Caco-2 (cell line): ENCODE data around the gene RCSD1. TPM values are rescaled to one million over a fixed set of nuclear protein-coding genes. Genes with fewer than 3 reads are reported as not detected.

Experiments
- BruUV-seq: library from RNA; stranded (reverse); fragments of 400-500 nt; replicated peaks from 2 replicates; lab custom pipeline; 2021; lab: Mats Ljungman, UMichigan
- CTCF ChIA-PET: fragments of 300-600 bp; sonication (Branson Sonifier 250); formaldehyde crosslinking; loops from one replicate; lab custom pipeline; 2022; ENCODE audit warnings: antibody characterized with exemption; lab: Charles Lee
- POLR2A ChIA-PET: fragments of 300-600 bp; sonication (Branson Sonifier 250); formaldehyde crosslinking; loops from one replicate; lab custom pipeline; 2022; ENCODE audit warnings: antibody characterized with exemption; lab: Charles Lee
- DNase-seq, 2 experiments: peaks; one replicate each; pipeline versions ENCODE4 v3.0.0 to v3.0.0-alpha.2; 2020 to 2022
- H3K27me3 ChIP-seq: replicated peaks from 2 replicates; pipeline ENCODE4 v1.6.0; 2011; ENCODE audit warnings: low read length; ENCODE audit not compliant: control insufficient read depth, insufficient read depth
- H3K36me3 ChIP-seq: 2 replicates; pipeline ENCODE4 v1.5.1; 2011; ENCODE audit warnings: low read length; ENCODE audit not compliant: control insufficient read depth, insufficient read depth
- H3K4me1 ChIP-seq: fragments of 250-450 bp; sonication (Bioruptor Pico); 2 replicates; pipeline ENCODE4 v1.5.1; 2020; ENCODE audit warnings: mild to moderate bottlenecking
- H3K4me3 ChIP-seq: 2 replicates; pipeline ENCODE4 v1.5.1; 2011; ENCODE audit warnings: low read depth, mild to moderate bottlenecking, control low read depth, low read length
- H3K9me3 ChIP-seq: fragments of 250-450 bp; sonication (Bioruptor Pico); 2 replicates; pipeline ENCODE4 v1.5.1; 2020; ENCODE audit warnings: mild to moderate bottlenecking, moderate library complexity
- H3K27ac Mint-ChIP-seq: one replicate; pipeline ENCODE4 v1.8.0; 2022; ENCODE audit warnings: mixed read lengths; ENCODE audit not compliant: unreplicated experiment
- H3K27me3 Mint-ChIP-seq: one replicate; pipeline ENCODE4 v1.8.0; 2022; ENCODE audit warnings: mixed read lengths; ENCODE audit not compliant: insufficient read depth, unreplicated experiment
- H3K36me3 Mint-ChIP-seq: one replicate; pipeline ENCODE4 v1.8.0; 2022; ENCODE audit warnings: mild to moderate bottlenecking, mixed read lengths; ENCODE audit not compliant: insufficient read depth, unreplicated experiment
- H3K4me1 Mint-ChIP-seq: one replicate; pipeline ENCODE4 v1.8.0; 2022; ENCODE audit warnings: low read depth, mixed read lengths; ENCODE audit not compliant: unreplicated experiment
- H3K4me3 Mint-ChIP-seq: one replicate; pipeline ENCODE4 v1.8.0; 2022; ENCODE audit warnings: mild to moderate bottlenecking, moderate library complexity, mixed read lengths; ENCODE audit not compliant: unreplicated experiment
- H3K9me3 Mint-ChIP-seq: one replicate; pipeline ENCODE4 v1.8.0; 2022; ENCODE audit warnings: mixed read lengths; ENCODE audit not compliant: unreplicated experiment
- CTCF ChIP-seq, 2 experiments: fragments of 200-600 bp in 1 of 2; IDR thresholded peaks; 1 replicate in 1 of 2; 2 replicates in 1 of 2; pipeline versions ENCODE4 v1.5.1 to v1.8.0; 2011 to 2022; ENCODE audit warnings: antibody characterized with exemption in 1 of 2, control low read depth in 1 of 2, inconsistent platforms in 1 of 2, low read depth in 1 of 2, low read length in 1 of 2, mild to moderate bottlenecking in 1 of 2, moderate library complexity in 1 of 2; ENCODE audit not compliant: insufficient read depth in 1 of 2, severe bottlenecking in 1 of 2, unreplicated experiment in 1 of 2
- intact Hi-C: fragments of 100-400 bp; cut with micrococcal nuclease; formaldehyde crosslinking; loops from one replicate; pipeline ENCODE4 v1.10.0; 2022; ENCODE audit not compliant: unreplicated experiment
- total RNA-seq: library from RNA; stranded (reverse); gene quantifications from 2 replicates; pipeline ENCODE4 v1.2.3, GENCODE V29; 2022

The RCSD1 gene
- total RNA-seq, 1 experiment from 2014 or later: not detected

DNA sequence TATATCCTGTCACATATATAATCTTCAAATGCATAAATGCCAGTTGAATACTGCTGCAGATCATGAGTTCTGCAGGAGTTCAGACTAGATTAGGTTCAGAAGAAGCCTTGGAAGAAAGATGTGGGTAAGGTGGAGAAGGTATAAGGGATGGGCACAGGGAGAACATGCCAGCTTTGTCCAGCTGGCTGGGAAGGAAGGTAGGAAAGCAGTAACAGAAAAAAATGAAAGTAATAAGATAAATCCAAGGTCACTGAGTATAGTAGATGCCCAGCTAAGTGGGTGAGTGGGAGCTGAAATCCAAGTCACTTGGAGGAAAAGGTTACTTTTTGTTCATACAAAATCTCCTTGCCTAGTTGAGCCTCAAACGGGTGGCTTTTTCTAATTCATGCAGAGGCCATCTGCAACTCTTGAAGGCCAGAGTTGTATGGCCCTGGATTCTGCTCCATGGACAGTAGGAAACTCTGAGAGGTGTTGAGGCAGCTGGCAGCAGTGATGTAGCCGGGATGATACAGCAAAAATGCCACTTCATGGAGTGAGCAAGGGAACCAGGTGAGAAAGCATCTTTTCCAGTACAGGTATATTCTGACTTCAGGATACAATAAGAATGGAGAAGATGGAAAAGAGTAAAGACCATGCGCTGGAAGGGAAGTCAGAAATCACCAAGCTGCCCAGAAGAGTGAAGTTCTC is 3.4 kb downstream of the RCSD1 start:
- Mint-ChIP-seq H3K4me3 (no peak overlapping the region), H3K9me3 (no peaks in the 10 kb centered on the region), H3K36me3 (no peaks in the 10 kb centered on the region), H3K27ac (no peak overlapping the region), H3K27me3 (peaks cover 14% of the 10 kb centered on the region), H3K4me1 (no peaks in the 10 kb centered on the region)
- Histone ChIP-seq H3K27me3 (no peaks in the 10 kb centered on the region; the same call in 1 of the 2 replicates), H3K36me3 (no peaks in the 10 kb centered on the region), H3K9me3 (no peaks in the 10 kb centered on the region), H3K4me3 (no peak overlapping the region), H3K4me1 (no peaks in the 10 kb centered on the region)
- no peak for DNase-seq
- intact Hi-C loops: no loop called here
- ChIA-PET POLR2A (no interaction called here), CTCF (no interaction called here)
- no TSS peak for BruUV-seq
- TF ChIP-seq CTCF (IDR thresholded peaks at IDR 0.05; ENCODE audit: insufficient read depth in 1 of 2, low read depth in 1 of 2, low read length in 1 of 2, severe bottlenecking in 1 of 2, unreplicated experiment in 1 of 2): no peak

- no peaks in the 10 kb centered on the region for H3K36me3 ChIP-seq
- Mint-ChIP-seq H3K36me3 (no peaks in the 10 kb centered on the region), H3K27me3 (peaks cover 14% of the 10 kb centered on the region), H3K9me3 (no peaks in the 10 kb centered on the region), H3K4me3 (no peak overlapping the region), H3K4me1 (no peaks in the 10 kb centered on the region), H3K27ac (no peak overlapping the region)
- BruUV-seq: no TSS peak
- no peaks in the 10 kb centered on the region for H3K9me3 ChIP-seq
- no peak for TF ChIP-seq CTCF (IDR thresholded peaks at IDR 0.05; ENCODE audit: insufficient read depth in 1 of 2, low read depth in 1 of 2, low read length in 1 of 2, severe bottlenecking in 1 of 2, unreplicated experiment in 1 of 2)
- H3K27me3 ChIP-seq: no peaks in the 10 kb centered on the region; the same call in 1 of the 2 replicates
- no peak for DNase-seq
- POLR2A ChIA-PET: no interaction called here
- intact Hi-C loops: no loop called here
- H3K4me1 ChIP-seq: no peaks in the 10 kb centered on the region
- H3K4me3 ChIP-seq: no peak overlapping the region
- CTCF ChIA-PET: no interaction called here
Measured at GRCh38 chr1:167634435-167634834, 4.4 kb downstream of the RCSD1 start.

DNA sequence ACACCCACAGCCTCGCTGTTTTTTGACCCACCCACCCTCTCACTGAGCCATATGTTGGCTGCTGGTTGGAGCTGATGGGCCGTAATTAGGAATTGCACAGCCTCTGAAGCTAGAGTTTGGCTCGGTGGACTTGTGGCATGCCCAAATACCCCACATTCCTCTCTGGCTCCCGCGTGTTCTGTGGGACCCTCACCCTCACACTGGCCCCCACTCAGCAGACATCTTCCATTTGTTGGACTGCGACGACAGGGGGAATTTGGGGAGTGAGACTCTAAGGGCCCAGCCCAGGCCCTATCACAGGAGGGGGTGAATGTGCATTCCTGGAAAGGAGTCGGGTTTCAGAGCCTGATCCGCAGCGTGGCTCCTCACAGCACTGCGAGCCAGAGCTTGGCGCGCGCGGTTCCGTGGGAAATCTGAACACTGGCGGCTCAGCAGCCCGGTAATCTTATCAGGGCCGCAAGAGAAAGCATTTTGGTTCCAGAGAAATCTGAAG is 5.2 kb downstream of the RCSD1 start:
- Histone ChIP-seq H3K36me3 (no peaks in the 10 kb centered on the region), H3K4me1 (no peaks in the 10 kb centered on the region), H3K4me3 (no peak overlapping the region), H3K27me3 (no peaks in the 10 kb centered on the region; the same call in 1 of the 2 replicates), H3K9me3 (no peaks in the 10 kb centered on the region)
- no peak for TF ChIP-seq CTCF (IDR thresholded peaks at IDR 0.05; ENCODE audit: insufficient read depth in 1 of 2, low read depth in 1 of 2, low read length in 1 of 2, severe bottlenecking in 1 of 2, unreplicated experiment in 1 of 2)
- H3K27me3 Mint-ChIP-seq: peaks cover 10% of the 10 kb centered on the region
- CTCF ChIA-PET: no interaction called here
- intact Hi-C loops: no loop called here
- POLR2A ChIA-PET: no interaction called here
- H3K36me3 Mint-ChIP-seq: no peaks in the 10 kb centered on the region
- H3K4me3 Mint-ChIP-seq: no peak overlapping the region
- H3K4me1 Mint-ChIP-seq: no peaks in the 10 kb centered on the region
- DNase-seq: no peak
- no peak overlapping the region for H3K27ac Mint-ChIP-seq
- BruUV-seq: no TSS peak
- no peaks in the 10 kb centered on the region for H3K9me3 Mint-ChIP-seq
